A549 treated with ZK216348 at 1 μM for 4 hours (cell line): ENCODE measurements around the gene PDLIM5. TPM values are rescaled to one million over a fixed set of nuclear protein-coding genes. Genes with fewer than 3 reads are reported as not detected.

Experiments used
- total RNA-seq: library from RNA; stranded (reverse); fragments of 200-300 nt; extraction: Qiagen RNA extraction; gene quantifications from 5 replicates; pipeline ENCODE4 v1.2.3, GENCODE V29; 2022; ENCODE audit warnings: low read depth

Gene PDLIM5
- 20.9 to 46.4 TPM (median 41.8 TPM) in 5 replicates for total RNA-seq

GRCh38 chr4:94451695-94452475 lies at the start of gene PDLIM5:
Gene PDLIM5, plus strand, starts transcription at chr4:94451942. Its CDS starts 3,347 bp downstream, at chr4:94455289.

Other genes with a start within 250 kb of the PDLIM5 start
- gene SMARCAD1, start 244.1 kb upstream of the PDLIM5 start, total RNA-seq = 6.5 to 13.7 TPM (median 12.5 TPM) in 5 replicates
- not detected in 5 replicates for gene HPGDS, start 109.1 kb upstream of the PDLIM5 start, total RNA-seq